Activated naive CD4-positive, alpha-beta T cell treated with anti-CD3 and anti-CD28 coated beads, Interleukin-2, amount 50 U/mL, for 72 hours (primary cell): ENCODE measurements around the gene FHIT. TPM values are rescaled to one million over a fixed set of nuclear protein-coding genes. Genes with fewer than 3 reads are reported as not detected.

ENCODE experiments used
- ATAC-seq, 2 donors: fragments of 150-1000 bp; cut with Tn5 transposase; 2 replicates each; pipeline ENCODE4 v1.10.0; 2021; ENCODE audit warnings: mild to moderate bottlenecking in 2 of 2, moderate library complexity in 2 of 2
- DNase-seq, 2 donors: peaks; one replicate each; pipeline ENCODE4 v3.0.0; 2021 to 2022; ENCODE audit warnings: low spot score in 2 of 2
- H3K27ac Mint-ChIP-seq, 2 donors: one replicate each; pipeline ENCODE4 v1.8.0; 2022; ENCODE audit warnings: mild to moderate bottlenecking in 2 of 2, mixed read lengths in 2 of 2
- H3K36me3 Mint-ChIP-seq, 2 donors: one replicate each; pipeline ENCODE4 v1.8.0; 2022; ENCODE audit warnings: mixed read lengths in 2 of 2
- H3K9me3 Mint-ChIP-seq, 2 donors: one replicate each; pipeline ENCODE4 v1.8.0; 2022; ENCODE audit warnings: mixed read lengths in 2 of 2
- total RNA-seq, 2 donors: library from RNA; stranded (reverse); gene quantifications; one replicate each; pipeline ENCODE4 v1.2.3, GENCODE V29; 2022

FHIT gene
- total RNA-seq, 2 donors from 2014 or later: 21.3 to 37.0 TPM

DNA sequence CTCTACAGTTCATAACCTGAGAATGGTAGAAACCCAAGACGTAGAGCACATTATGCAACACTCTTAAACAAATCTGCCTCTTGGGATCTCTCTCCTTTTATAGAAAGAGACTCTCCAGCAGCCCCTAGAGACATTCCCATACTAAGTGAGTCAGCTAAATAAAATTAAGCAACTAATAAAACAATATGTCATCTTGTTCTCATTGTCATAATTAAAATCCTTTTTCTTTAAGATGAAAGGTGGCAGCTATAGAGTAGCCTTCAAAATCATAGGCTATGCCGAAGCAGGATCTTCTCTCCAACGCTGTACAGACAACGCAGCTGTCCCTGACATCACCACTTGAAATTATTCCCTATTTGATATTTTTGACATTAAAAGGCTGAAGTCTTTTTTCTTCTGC lies 790.0 kb downstream of the FHIT start:
- DNase-seq: no peak
- Mint-ChIP-seq H3K36me3 (peaks cover 0 to 7% of the 10 kb centered on the region in 2 donors), H3K27ac (no peak overlapping the region), H3K9me3 (peaks cover 9 to 11% of the 10 kb centered on the region in 2 donors)
- ATAC-seq: no peak

GRCh38 chr3:60456180-60456579 lies 795.1 kb downstream of the FHIT start:
- Mint-ChIP-seq H3K36me3 (peaks cover 0 to 7% of the 10 kb centered on the region in 2 donors), H3K9me3 (peaks cover 0 to 5% of the 10 kb centered on the region in 2 donors), H3K27ac (no peak overlapping the region)
- DNase-seq: no peak
- ATAC-seq: peak in 1 of 2 donors; percentile 66

DNA sequence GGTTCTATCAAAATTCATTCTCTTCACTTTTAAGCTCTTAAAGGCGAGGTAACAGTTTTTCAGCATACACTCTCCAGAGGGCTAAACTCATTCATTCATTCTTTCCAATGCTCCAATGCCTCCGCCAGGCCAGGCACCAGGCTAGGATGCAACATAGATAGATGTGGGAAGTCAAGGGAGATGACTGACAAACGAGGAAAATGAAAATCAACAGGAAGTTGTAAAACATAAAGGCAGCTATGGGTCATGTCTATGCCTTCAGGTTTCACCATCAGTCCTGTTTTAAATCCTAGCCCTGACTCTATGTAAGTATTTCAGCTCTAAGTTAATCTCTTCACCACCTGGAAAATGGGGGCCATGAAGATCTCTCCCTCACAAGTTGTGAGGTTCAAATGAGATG lies 797.9 kb downstream of the FHIT start:
- no peak overlapping the region for H3K27ac Mint-ChIP-seq
- peaks cover 0 to 7% of the 10 kb centered on the region in 2 donors for H3K36me3 Mint-ChIP-seq
- peaks cover 0 to 5% of the 10 kb centered on the region in 2 donors for H3K9me3 Mint-ChIP-seq
- ATAC-seq (no peak), DNase-seq (no peak)

GRCh38 chr3:60448696-60449095 lies 802.6 kb downstream of the FHIT start:
- ATAC-seq: no peak
- Mint-ChIP-seq H3K9me3 (no peaks in the 10 kb centered on the region), H3K27ac (no peak overlapping the region), H3K36me3 (no peaks in the 10 kb centered on the region)
- DNase-seq: no peak

- Mint-ChIP-seq H3K36me3 (no peaks in the 10 kb centered on the region), H3K27ac (no peak overlapping the region), H3K9me3 (no peaks in the 10 kb centered on the region)
- no peak for ATAC-seq
- no peak for DNase-seq
These were observed 805.8 kb downstream of the FHIT start for GRCh38 chr3:60445446-60445845.

GRCh38 chr3:60444898-60445437 lies 806.3 kb downstream of the FHIT start:
- Mint-ChIP-seq H3K9me3 (peaks cover 0 to 3% of the 10 kb centered on the region in 2 donors), H3K36me3 (no peaks in the 10 kb centered on the region), H3K27ac (no peak overlapping the region)
- DNase-seq: no peak
- ATAC-seq: no peak

- Mint-ChIP-seq H3K9me3 (peaks cover 0 to 5% of the 10 kb centered on the region in 2 donors), H3K36me3 (no peaks in the 10 kb centered on the region), H3K27ac (no peak overlapping the region)
- ATAC-seq (no peak), DNase-seq (no peak)
These were observed 810.4 kb downstream of the FHIT start for GRCh38 chr3:60440869-60441268.

DNA sequence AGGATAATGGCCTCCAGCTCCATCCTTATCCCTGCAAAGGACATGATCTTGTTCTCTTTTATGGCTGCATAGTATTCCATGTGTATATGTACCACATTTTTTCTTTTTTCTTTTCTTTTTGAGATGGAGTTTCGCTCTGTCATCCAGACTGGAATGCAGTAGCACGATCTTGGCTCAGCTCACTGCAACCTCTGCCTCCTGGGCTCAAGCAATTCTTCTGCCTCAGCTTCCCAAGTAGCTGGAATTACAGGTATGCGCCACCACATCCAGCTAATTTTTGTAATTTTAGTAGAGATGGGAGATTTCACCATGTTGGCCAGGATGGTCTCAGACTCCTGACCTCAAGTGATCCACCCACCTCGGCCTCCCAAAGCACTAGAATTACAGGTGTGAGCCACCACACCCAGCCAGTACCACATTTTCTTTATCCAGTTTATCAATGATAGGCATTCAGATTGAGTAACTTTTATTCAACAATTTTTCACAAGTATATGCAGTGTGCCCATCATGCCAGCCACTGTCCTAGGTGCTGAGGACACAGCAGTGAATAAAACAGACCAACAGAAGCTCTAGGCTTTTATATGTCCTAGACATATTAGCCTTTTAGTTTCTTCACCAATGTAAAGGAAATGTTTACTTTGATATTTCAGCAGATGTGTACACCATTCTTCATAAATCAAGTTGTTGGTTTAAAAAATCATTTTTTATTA lies 815.2 kb downstream of the FHIT start:
- Mint-ChIP-seq H3K27ac (no peak overlapping the region), H3K9me3 (peaks cover 0 to 5% of the 10 kb centered on the region in 2 donors), H3K36me3 (no peaks in the 10 kb centered on the region)
- ATAC-seq (no peak), DNase-seq (no peak)

DNA sequence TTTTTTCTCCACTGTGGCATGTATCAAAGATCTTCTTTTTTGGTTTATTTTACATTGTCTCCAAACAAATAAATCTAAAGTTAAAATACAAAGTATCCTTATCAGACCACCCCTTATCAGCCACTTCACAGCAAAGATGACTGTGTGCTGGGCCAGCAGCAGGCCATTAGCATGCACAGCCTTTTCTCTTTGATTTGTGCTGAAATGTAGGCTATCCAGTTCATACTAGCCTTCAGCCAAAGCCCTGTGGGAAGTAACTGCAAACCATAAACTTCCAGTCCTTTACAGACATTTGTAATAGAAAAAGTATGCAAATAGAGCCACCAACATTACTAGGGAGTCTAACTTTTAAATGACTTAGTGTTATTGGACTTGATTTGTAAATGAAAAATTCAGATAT lies 816.3 kb downstream of the FHIT start:
- Mint-ChIP-seq H3K27ac (no peak overlapping the region), H3K36me3 (no peaks in the 10 kb centered on the region), H3K9me3 (peaks cover 0 to 2% of the 10 kb centered on the region in 2 donors)
- ATAC-seq (no peak), DNase-seq (no peak)

DNA sequence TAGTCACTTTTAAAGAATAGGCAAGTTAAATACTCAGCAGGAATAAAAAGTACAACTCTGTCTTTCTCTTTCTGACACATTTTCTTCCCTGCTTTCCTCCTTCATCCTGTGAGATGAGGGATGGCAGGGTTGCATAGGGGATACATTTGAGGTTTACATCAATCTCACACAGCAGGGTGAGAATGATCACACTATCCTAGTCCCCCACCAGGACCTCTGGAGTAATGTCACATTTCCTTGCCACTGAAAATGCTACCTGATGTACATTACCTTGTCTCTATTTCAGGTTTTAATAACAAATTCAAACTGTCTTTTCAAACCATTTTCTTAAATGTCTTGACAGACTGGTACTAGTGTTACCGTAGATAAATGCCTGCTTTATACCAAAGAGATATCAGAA lies 816.9 kb downstream of the FHIT start:
- no peak overlapping the region for H3K27ac Mint-ChIP-seq
- H3K9me3 Mint-ChIP-seq: peaks cover 0 to 2% of the 10 kb centered on the region in 2 donors
- DNase-seq (no peak), ATAC-seq (no peak)
- H3K36me3 Mint-ChIP-seq: no peaks in the 10 kb centered on the region

GRCh38 chr3:60431599-60431958 lies 819.7 kb downstream of the FHIT start:
- Mint-ChIP-seq H3K36me3 (no peaks in the 10 kb centered on the region), H3K9me3 (peaks cover 0 to 4% of the 10 kb centered on the region in 2 donors), H3K27ac (no peak overlapping the region)
- ATAC-seq: no peak
- no peak for DNase-seq

GRCh38 chr3:60430205-60430604 lies 821.0 kb downstream of the FHIT start:
- Mint-ChIP-seq H3K36me3 (no peaks in the 10 kb centered on the region), H3K27ac (no peak overlapping the region), H3K9me3 (peaks cover 0 to 4% of the 10 kb centered on the region in 2 donors)
- DNase-seq: no peak
- ATAC-seq: peak; percentile 35 to 43

- H3K9me3 Mint-ChIP-seq: peaks cover 0 to 4% of the 10 kb centered on the region in 2 donors
- no peaks in the 10 kb centered on the region for H3K36me3 Mint-ChIP-seq
- DNase-seq (no peak), ATAC-seq (no peak)
- no peak overlapping the region for H3K27ac Mint-ChIP-seq
These were observed 824.1 kb downstream of the FHIT start for GRCh38 chr3:60427109-60427508.

DNA sequence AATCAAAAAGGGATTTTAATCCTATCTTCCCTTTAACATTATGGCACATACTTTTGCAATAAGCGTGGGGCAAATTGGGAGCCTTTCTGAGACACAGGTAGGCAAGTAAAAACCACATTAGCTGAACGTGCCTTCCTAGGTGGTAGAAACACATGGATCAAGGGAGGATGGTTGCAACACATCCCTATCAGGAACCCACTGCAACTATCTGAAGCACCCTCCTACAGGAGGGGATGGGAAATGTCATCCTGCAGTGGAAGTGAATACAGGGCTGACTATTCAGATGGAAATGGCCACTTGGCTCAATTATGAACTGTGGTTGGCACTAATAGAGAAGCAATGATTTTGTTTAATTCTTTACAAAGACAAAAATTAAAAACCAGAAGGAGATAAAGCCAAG lies 826.3 kb downstream of the FHIT start:
- Mint-ChIP-seq H3K27ac (no peak overlapping the region), H3K36me3 (no peaks in the 10 kb centered on the region), H3K9me3 (peaks cover 0 to 4% of the 10 kb centered on the region in 2 donors)
- no peak for ATAC-seq
- DNase-seq: no peak

DNA sequence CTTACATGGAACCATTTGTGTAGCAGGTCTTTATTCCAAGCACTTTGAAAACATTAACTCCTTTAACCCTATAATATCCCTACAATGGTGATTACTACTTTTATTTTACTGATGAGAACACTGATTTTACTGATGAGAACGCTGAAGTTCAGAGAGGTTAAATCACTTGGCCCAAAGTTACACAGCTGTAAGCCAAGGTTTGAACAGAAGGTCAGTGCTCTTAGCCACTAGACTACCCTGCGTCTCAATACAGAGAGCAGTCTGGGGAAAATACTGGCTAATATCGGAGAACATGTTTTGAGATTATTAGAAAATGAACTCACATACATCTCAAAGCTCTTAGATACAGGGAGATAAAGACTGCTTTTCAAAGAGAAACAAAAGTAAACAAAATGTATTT lies 827.2 kb downstream of the FHIT start:
- Mint-ChIP-seq H3K27ac (no peak overlapping the region), H3K36me3 (no peaks in the 10 kb centered on the region), H3K9me3 (no peaks in the 10 kb centered on the region)
- no peak for ATAC-seq
- DNase-seq: no peak

- Mint-ChIP-seq H3K27ac (no peak overlapping the region), H3K36me3 (no peaks in the 10 kb centered on the region), H3K9me3 (no peaks in the 10 kb centered on the region)
- DNase-seq (no peak), ATAC-seq (no peak)
These were observed 827.7 kb downstream of the FHIT start for GRCh38 chr3:60423556-60423955.

DNA sequence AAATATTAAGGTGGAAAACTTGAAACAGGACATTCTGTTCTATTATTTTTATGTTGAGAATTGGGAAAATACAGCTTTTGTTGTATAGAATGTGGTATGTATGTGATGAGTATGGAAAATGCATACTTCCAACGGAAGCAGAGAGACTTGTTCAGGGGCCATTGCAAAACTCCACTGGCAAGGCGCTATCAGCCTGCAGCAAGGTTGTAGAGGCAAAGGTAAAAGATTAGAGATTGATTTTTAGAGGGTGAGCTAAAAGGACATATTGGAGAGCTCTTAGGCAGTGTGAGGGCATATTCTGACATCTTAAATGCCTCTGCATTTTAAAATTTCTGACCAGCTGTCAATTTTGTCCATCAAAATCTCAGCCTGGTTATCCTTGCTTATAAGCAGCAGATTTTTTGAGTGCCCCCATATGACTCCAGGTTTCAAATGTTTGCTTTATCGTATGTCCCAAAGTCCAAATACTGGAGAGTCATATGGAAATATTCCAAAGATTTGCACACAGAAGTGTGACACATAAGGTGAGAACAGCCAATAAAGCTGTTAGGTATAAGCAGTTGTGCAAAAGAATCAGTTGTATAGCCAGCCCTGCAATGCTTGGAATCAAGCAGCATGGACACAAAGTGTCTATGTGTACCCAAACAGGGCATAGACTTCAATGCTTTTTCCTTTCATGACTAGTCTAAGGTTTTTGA lies 829.4 kb downstream of the FHIT start:
- H3K27ac Mint-ChIP-seq: no peak overlapping the region
- DNase-seq: no peak
- H3K9me3 Mint-ChIP-seq: no peaks in the 10 kb centered on the region
- H3K36me3 Mint-ChIP-seq: no peaks in the 10 kb centered on the region
- ATAC-seq: no peak

GRCh38 chr3:60417576-60417975 lies 833.7 kb downstream of the FHIT start:
- no peak overlapping the region for H3K27ac Mint-ChIP-seq
- DNase-seq: no peak
- ATAC-seq: no peak
- peaks cover 0 to 5% of the 10 kb centered on the region in 2 donors for H3K36me3 Mint-ChIP-seq
- peaks cover 4 to 5% of the 10 kb centered on the region in 2 donors for H3K9me3 Mint-ChIP-seq
